Esophagus (tissue), 2 donors: ENCODE measurements around the gene SKI. TPM values are rescaled to one million over a fixed set of nuclear protein-coding genes. Genes with fewer than 3 reads are reported as not detected.
A peak's percentile ranks its signal among the peaks of the same experiment; 100 is the strongest.

Source experiments
- H3K27ac ChIP-seq, 2 donors: one replicate each; pipeline ENCODE4 v1.5.1; 2013; ENCODE audit warnings: low read depth in 2 of 2, mild to moderate bottlenecking in 2 of 2, inconsistent platforms in 1 of 2, low read length in 1 of 2, moderate library complexity in 1 of 2
- H3K27me3 ChIP-seq, 2 donors: one replicate each; pipeline ENCODE4 v1.6.1; 2013; ENCODE audit warnings: low read length in 2 of 2, control low read depth in 1 of 2, mild to moderate bottlenecking in 1 of 2; ENCODE audit not compliant: insufficient read depth in 2 of 2, control insufficient read depth in 1 of 2
- H3K36me3 ChIP-seq, 2 donors: one replicate each; pipeline ENCODE4 v1.6.1; 2013; ENCODE audit warnings: low read length in 1 of 2; ENCODE audit not compliant: control insufficient read depth in 2 of 2, insufficient read depth in 2 of 2
- H3K4me1 ChIP-seq, 2 donors: one replicate each; pipeline ENCODE4 v1.6.1; 2013; ENCODE audit warnings: low read length in 1 of 2; ENCODE audit not compliant: control insufficient read depth in 2 of 2, insufficient read depth in 2 of 2
- H3K4me3 ChIP-seq, 2 donors: one replicate each; pipeline ENCODE4 v1.5.1; 2013; ENCODE audit warnings: low read length in 2 of 2, mild to moderate bottlenecking in 2 of 2, low read depth in 1 of 2, moderate library complexity in 1 of 2
- H3K9me3 ChIP-seq, 2 donors: one replicate each; pipeline ENCODE4 v1.6.1; 2013; ENCODE audit warnings: mild to moderate bottlenecking in 2 of 2, low read depth in 1 of 2, low read length in 1 of 2, moderate library complexity in 1 of 2; ENCODE audit not compliant: control insufficient read depth in 2 of 2, insufficient read depth in 1 of 2
- WGBS, 2 donors: extraction: QIAGEN DNeasy Blood & Tissue Kit; methylation state at CpG; one replicate each; pipeline ENCODE4 v1.1.7; 2013; 5-methylcytosine and 5-hydroxymethylcytosine counted together
- polyA plus RNA-seq, 2 donors: library from polyadenylated mRNA; stranded (reverse); fragments of 200-250 nt; gene quantifications; one replicate each; pipeline ENCODE4 v1.2.3, GENCODE V29; 2013
- donor health status: healthy with polysubstance abuse.
- donor health status: Bipolar disorder and iron deficiency.

Gene SKI
- polyA plus RNA-seq, 2 donors, result 11.5 to 12.8 TPM

DNA sequence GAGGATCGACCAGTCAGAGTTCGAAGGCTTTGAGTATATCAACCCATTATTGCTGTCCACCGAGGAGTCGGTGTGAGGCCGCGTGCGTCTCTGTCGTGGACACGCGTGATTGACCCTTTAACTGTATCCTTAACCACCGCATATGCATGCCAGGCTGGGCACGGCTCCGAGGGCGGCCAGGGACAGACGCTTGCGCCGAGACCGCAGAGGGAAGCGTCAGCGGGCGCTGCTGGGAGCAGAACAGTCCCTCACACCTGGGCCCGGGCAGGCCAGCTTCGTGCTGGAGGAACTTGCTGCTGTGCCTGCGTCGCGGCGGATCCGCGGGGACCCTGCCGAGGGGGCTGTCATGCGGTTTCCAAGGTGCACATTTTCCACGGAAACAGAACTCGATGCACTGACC lies 43.2 kb upstream of the SKI start:
- no peaks in the 10 kb centered on the region for H3K9me3 ChIP-seq
- no peaks in the 10 kb centered on the region for H3K27me3 ChIP-seq
- peaks cover 0 to 9% of the 10 kb centered on the region in 2 donors for H3K4me1 ChIP-seq
- 94 to 95% methylated on average over 33 of the region's 33 CpGs for WGBS, 2 donors
- peaks cover 4 to 23% of the 10 kb centered on the region in 2 donors for H3K36me3 ChIP-seq
- H3K27ac ChIP-seq, result no peak overlapping the region
- no peak overlapping the region for H3K4me3 ChIP-seq

DNA sequence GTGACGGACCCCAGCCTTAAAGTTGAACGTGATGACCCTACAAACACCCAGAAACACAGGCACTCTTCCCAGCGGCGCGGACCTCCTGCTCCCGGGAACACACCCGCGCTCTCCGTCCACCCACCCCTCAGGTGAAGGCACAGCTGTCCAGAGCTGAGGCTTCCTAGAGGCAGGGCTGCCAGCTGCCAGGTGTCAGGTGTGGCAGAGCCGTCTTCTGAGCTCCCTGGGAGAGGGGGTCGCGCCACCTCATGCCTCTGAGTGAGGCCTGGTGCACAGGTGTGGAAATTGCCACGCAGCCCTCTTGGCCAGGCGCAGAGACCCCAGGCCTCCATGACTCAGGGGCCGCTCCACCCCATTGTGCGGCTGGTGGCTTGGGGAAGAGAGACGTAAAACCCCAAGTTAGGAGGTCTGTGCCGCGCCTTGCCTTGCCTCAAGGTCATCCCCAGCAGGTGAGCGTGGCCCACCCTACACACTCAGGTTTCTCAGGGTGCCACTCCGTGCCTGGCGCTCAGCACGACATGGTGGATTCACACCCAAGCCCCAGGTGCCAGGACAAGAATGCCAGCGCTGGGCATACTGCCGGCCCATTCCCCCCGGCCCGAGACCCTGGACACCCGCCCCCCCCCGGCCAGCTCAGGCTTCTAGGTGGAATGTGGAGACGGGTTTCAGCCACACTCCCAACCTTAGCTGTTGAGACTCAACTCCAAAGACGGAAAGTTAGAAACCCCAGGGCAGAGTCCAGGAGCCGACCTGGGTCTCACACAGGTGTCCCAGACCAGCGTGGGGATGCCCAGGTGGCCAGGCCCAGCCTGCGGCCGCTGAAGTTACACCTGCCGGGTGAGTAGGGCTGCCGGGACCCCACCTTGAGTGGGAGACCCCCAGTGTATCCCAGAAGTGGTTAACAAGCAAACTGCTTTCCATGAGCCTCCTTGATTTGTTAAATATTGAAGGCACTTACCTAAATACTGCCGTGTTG lies 42.0 kb upstream of the SKI start:
- no peak overlapping the region for H3K27ac ChIP-seq
- no peaks in the 10 kb centered on the region for H3K9me3 ChIP-seq
- H3K36me3 ChIP-seq, result peaks cover 4 to 17% of the 10 kb centered on the region in 2 donors
- H3K4me3 ChIP-seq, result no peak overlapping the region
- 92 to 94% methylated on average over 38 of the region's 38 CpGs for WGBS, 2 donors
- H3K27me3 ChIP-seq, result no peaks in the 10 kb centered on the region
- H3K4me1 ChIP-seq, result peaks cover 7 to 20% of the 10 kb centered on the region in 2 donors

DNA sequence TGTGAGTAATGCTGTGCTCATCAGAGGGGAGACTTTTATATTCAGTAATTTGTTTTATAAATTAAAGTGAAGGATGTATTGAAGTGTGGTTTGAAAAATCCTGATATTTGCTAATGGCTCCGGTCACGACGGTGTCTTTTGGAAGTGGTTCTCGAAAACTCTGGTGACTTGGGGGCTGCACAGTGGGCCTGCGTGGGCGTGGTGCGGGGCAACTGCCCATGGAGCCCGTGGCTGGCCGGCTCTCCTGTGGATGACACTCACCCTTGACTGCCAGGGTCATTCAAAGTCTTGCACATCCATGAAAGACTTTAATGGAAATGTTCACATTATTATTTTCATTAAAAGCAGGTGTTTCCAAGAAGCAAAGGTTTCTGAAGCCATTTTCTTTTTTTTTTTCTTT lies 41.2 kb upstream of the SKI start:
- 90 to 91% methylated on average over 9 of the region's 9 CpGs for WGBS, 2 donors
- H3K27me3 ChIP-seq, result no peaks in the 10 kb centered on the region
- H3K36me3 ChIP-seq, result peaks cover 4 to 17% of the 10 kb centered on the region in 2 donors
- peaks cover 7 to 20% of the 10 kb centered on the region in 2 donors for H3K4me1 ChIP-seq
- H3K4me3 ChIP-seq, result no peak overlapping the region
- H3K9me3 ChIP-seq, result no peaks in the 10 kb centered on the region
- H3K27ac ChIP-seq, result no peak overlapping the region

DNA sequence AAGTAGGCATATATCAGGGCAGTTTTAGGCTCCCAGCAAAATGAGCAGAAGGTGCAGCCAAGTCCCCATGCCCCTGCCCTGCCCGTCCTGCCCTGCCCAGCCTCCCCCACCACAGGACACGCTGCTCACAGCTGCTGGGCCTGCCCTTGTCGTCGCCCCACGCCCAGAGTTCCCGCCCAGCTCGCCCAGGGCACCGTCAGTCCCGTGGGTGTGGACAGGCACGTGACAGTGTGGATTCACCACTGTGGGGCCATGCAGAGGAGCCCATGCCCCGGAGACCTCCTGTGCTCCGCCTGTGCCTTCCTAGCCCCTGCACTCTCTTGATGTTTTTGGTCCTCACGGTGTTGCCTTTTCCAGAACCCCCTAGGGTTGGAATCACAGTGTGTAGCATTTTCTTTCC lies 40.5 kb upstream of the SKI start:
- H3K36me3 ChIP-seq, result peaks cover 4 to 12% of the 10 kb centered on the region in 2 donors

DNA sequence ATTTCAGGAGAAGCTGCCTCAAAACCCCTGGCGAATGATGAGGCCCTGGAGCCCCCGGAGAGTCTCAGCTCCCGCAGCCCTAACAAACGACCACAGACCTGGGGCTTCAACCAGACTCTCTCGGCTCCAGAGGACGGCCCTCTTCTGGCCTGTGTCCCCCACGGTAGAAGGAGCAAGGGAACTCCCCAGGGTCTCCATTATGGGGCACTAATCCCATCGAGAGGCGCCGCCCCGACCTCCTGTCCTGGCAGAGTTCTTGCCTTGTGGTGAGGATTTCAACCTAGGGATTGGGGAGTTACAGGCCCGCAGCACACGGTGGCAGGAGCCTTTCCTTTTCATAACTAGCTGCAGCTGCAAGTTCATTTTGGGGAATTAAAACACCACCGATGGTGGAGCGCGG lies 39.8 kb upstream of the SKI start:
- WGBS, 2 donors, result 89 to 92% methylated on average over 16 of the region's 16 CpGs
- H3K4me3 ChIP-seq, result no peak overlapping the region
- H3K27ac ChIP-seq, result no peak overlapping the region
- H3K36me3 ChIP-seq, result peaks cover 4 to 12% of the 10 kb centered on the region in 2 donors
- peaks cover 7 to 22% of the 10 kb centered on the region in 2 donors for H3K4me1 ChIP-seq
- no peaks in the 10 kb centered on the region for H3K27me3 ChIP-seq
- H3K9me3 ChIP-seq, result no peaks in the 10 kb centered on the region

More for the DNA sequence above, 40.5 kb upstream of the SKI start:
- WGBS, 2 donors, result 56 to 64% methylated on average over 13 of the region's 13 CpGs
- H3K9me3 ChIP-seq, result no peaks in the 10 kb centered on the region
- H3K4me1 ChIP-seq, result peaks cover 7 to 20% of the 10 kb centered on the region in 2 donors
- no peak overlapping the region for H3K4me3 ChIP-seq
- no peak overlapping the region for H3K27ac ChIP-seq
- no peaks in the 10 kb centered on the region for H3K27me3 ChIP-seq

DNA sequence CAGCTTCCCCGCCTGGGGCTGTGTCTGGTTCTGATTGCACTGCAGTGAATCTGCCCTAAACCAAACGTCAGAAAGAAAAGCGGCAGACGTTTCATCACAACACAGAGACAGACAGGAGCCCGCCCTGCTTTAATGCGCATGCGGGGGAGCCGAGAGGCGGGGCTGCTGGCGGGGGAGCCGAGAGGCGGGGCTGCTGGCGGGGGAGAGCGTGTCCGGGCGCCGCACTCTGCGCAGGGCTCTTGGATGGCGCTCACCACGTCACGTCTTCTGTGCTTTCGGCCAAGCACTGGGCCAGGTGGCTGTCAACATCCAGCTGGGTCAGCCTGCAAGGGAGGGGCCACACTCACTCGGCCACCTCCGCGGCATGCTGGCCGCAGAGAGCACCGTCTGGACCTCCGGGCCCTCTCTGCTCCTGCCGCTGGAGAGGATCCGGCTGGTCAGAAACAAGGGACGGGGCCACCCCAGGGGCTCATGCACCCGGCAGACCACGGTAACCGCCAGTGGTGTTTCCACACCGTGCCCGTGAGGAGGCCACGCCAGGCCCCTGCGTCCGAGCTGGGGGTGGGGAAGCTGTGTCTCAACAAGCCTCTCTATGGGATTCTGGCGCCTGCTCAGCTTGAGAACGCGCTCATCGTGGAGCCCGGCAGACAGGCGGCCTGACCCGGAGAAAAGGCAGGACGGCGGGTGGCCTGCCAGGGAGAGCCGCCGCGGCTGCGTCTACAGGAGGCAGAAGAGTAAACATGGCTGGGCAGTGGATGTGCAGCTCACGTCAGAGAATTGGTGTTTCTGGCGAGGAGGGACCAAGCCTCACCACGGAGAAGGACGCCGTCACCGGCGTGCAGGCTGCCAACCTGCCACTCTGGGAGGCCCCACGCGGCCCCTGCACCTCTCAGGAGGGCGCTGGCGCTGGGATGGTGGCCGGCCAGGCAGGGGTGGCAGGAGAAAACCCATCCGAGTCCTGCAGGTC lies 38.4 kb upstream of the SKI start:
- Histone ChIP-seq H3K27me3 (no peaks in the 10 kb centered on the region), H3K36me3 (peaks cover 4 to 7% of the 10 kb centered on the region in 2 donors), H3K4me1 (peaks cover 7 to 28% of the 10 kb centered on the region in 2 donors), H3K4me3 (peak overlapping the region; percentile 48 to 65), H3K9me3 (no peaks in the 10 kb centered on the region), H3K27ac (peak overlapping the region; percentile 94 to 97)
- 12 to 16% methylated on average over 64 to 65 of the region's 65 CpGs for WGBS, 2 donors

DNA sequence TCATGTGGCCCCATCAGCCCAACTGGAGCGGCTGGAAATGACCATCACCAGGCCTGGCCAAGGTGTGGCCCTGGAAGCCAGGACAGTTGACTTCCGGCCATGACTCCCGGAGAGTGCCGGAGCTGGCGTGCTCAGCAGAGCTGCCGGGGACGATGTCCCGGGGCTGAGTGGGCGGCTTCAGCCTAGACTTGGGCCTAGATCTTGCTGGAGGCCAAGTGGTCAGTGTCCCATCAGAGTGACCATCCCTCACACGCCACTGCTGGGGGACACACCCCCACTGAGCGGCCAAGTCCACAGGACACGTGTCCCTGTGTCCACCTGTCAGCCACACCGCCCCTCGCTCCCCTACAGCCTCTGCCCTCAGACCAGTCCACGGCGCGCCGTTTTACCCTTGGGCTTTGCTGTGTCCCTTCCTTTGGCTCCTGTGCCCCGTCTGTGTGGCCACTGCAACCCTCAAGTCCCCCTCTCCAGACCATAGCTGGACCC lies 37.6 kb upstream of the SKI start:
- peaks cover 7 to 28% of the 10 kb centered on the region in 2 donors for H3K4me1 ChIP-seq
- peak overlapping the region; percentile 48 to 65 for H3K4me3 ChIP-seq
- H3K9me3 ChIP-seq, result no peaks in the 10 kb centered on the region
- peaks cover 0 to under 1% of the 10 kb centered on the region in 2 donors for H3K36me3 ChIP-seq
- WGBS, 2 donors, result 79% methylated on average over 19 of the region's 19 CpGs
- no peaks in the 10 kb centered on the region for H3K27me3 ChIP-seq
- peak overlapping the region; percentile 94 to 97 for H3K27ac ChIP-seq

DNA sequence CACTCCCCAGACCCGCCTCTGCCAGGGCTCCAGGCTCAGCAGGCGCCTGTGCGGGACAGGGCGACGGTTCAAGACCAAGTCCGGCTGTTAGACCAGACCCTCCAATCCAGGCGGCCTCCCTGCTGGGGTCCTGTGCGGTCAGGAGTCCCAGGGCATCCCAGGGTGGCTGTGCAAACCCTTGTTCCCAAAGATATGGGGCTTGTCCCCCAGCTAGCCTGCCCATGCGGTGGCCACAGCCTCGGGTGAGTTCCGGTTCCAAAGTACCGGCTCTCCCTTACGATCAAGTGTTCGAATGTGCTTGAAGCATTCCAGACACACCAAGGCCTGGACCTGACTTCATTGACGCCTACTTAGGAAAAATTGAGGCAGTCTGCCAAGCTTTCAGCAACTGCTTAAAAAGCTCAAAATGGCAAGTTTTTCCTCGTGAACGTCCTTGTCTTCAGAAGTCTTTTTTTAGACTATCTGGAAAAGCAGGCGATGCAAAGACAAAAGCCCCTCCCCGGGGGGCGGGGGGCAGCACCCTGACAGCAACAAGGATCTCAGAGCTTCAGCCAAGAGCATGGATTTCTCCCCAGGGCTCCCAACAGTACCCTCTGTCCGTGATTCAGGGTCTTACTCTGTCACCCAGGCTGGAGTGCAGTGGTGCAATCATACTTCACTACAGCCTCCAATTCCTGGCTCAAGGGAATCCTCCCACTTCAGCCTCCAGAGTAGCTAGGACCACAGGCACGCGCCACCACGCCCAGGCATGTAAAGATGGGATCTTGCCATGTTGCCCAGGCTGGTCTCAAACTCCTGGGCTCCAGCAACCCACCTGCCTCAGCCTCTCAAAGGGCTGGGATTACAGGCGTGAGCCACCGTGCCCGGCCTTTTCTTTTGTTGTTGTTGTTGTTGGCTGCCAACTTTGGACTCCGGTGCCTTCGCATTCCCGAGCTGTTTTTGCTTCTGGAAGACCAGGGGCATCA lies 35.8 kb upstream of the SKI start:
- H3K27ac ChIP-seq, result peak overlapping the region; percentile 50 to 51
- peaks cover 7 to 28% of the 10 kb centered on the region in 2 donors for H3K4me1 ChIP-seq
- no peaks in the 10 kb centered on the region for H3K36me3 ChIP-seq
- H3K27me3 ChIP-seq, result no peaks in the 10 kb centered on the region
- 58 to 65% methylated on average over 30 of the region's 30 CpGs for WGBS, 2 donors
- H3K4me3 ChIP-seq, result no peak overlapping the region
- H3K9me3 ChIP-seq, result no peaks in the 10 kb centered on the region
